Measurements from ENCODE around the gene OR10X1.

Gene OR10X1

GRCh38 chr1:158579733-158580132 lies at the start of gene OR10X1:
Gene OR10X1 (minus strand): TSS chr1:158579899. CDS start chr1:158579899, 0 bp downstream.
- no peak for DNase-seq (ENCODE audit: low read depth in 2 of 2)

GRCh38 chr1:158613764-158614163 lies 34.1 kb upstream of the OR10X1 start:
- no peak for DNase-seq (ENCODE audit: low read depth in 2 of 2)

- DNase-seq (ENCODE audit: low read depth in 2 of 2) = no peak
These were observed 32.2 kb upstream of the OR10X1 start for GRCh38 chr1:158611916-158612315.

- no peak for DNase-seq (ENCODE audit: low read depth in 2 of 2)
These were observed 27.6 kb upstream of the OR10X1 start for GRCh38 chr1:158607296-158607695.

- no peak for DNase-seq (ENCODE audit: low read depth in 2 of 2)
These were observed 25.3 kb upstream of the OR10X1 start, which contains the start of gene OR10Z1 for GRCh38 chr1:158604968-158605367. Gene OR10Z1 (plus strand): TSS chr1:158605268. CDS start chr1:158606439, 1,171 bp downstream.

- no peak for DNase-seq (ENCODE audit: low read depth in 2 of 2)
These were observed 21.0 kb upstream of the OR10X1 start for GRCh38 chr1:158600735-158601134.

GRCh38 chr1:158586942-158587341 lies 7.2 kb upstream of the OR10X1 start:
- no peak for DNase-seq (ENCODE audit: low read depth in 2 of 2)

- DNase-seq (ENCODE audit: low read depth in 2 of 2) = no peak
These were observed 4.3 kb upstream of the OR10X1 start for GRCh38 chr1:158583962-158584361.

GRCh38 chr1:158577561-158577960 lies 2.1 kb downstream of the OR10X1 start:
- DNase-seq (ENCODE audit: low read depth in 2 of 2) = no peak

- DNase-seq (ENCODE audit: low read depth in 2 of 2) = no peak
These were observed 7.5 kb downstream of the OR10X1 start for GRCh38 chr1:158572226-158572625.

- no peak for DNase-seq (ENCODE audit: low read depth in 2 of 2)
These were observed 9.2 kb downstream of the OR10X1 start, which contains the start of gene OR6P1 for GRCh38 chr1:158570480-158570879. Gene OR6P1 (minus strand): TSS chr1:158570580. CDS start chr1:158563604, 6,976 bp downstream.

GRCh38 chr1:158564608-158565007 lies 15.1 kb downstream of the OR10X1 start:
- no peak for DNase-seq (ENCODE audit: low read depth in 2 of 2)

GRCh38 chr1:158563853-158564252 lies 15.8 kb downstream of the OR10X1 start:
- DNase-seq (ENCODE audit: low read depth in 2 of 2) = no peak

GRCh38 chr1:158559696-158560095 lies 20.0 kb downstream of the OR10X1 start:
- DNase-seq (ENCODE audit: low read depth in 2 of 2) = no peak

GRCh38 chr1:158554352-158554751 lies 25.3 kb downstream of the OR10X1 start, which contains the start of gene OR6Y1:
Gene OR6Y1 (minus strand): TSS chr1:158554405. CDS start chr1:158548105, 6,300 bp downstream.
- DNase-seq (ENCODE audit: low read depth in 2 of 2) = no peak

- DNase-seq (ENCODE audit: low read depth in 2 of 2) = no peak
These were observed 27.4 kb downstream of the OR10X1 start for GRCh38 chr1:158552296-158552695.

- no peak for DNase-seq (ENCODE audit: low read depth in 2 of 2)
These were observed 32.2 kb downstream of the OR10X1 start for GRCh38 chr1:158547533-158547932.

GRCh38 chr1:158537609-158538008 lies 42.1 kb downstream of the OR10X1 start:
- no peak for DNase-seq (ENCODE audit: low read depth in 2 of 2)

GRCh38 chr1:158534496-158534895 lies 45.2 kb downstream of the OR10X1 start:
- no peak for DNase-seq (ENCODE audit: low read depth in 2 of 2)

Measured in fibroblast of skin of left biceps (primary cell).